ENCODE data around the gene APBB2. TPM values are rescaled to one million over a fixed set of nuclear protein-coding genes. Genes with fewer than 3 reads are reported as not detected.

Gene APBB2
- total RNA-seq, 1 experiment from 2014 or later = 14.4 TPM

DNA sequence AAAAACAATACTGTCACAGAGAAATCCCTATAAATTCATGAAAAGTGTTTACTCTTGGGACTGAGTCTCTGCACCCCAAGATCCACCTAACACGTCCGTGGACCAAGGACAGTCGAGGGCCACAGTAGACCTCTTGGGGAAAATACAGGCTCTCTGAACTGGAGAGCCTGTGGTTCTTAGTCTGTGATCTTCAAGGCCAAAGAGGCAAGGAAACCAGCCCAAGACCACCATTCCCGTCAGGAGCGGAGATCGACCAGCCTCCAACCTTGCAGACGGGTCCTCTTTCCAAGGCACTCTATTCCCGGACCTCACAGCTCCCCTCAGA, 1.6 kb upstream of the APBB2 start:
- peak; percentile 49 for DNase-seq (ENCODE audit: low spot score)

GRCh38 chr4:41215155-41215554, 813 bp upstream of the APBB2 start:
- peak; percentile 25 for DNase-seq (ENCODE audit: low spot score)

DNA sequence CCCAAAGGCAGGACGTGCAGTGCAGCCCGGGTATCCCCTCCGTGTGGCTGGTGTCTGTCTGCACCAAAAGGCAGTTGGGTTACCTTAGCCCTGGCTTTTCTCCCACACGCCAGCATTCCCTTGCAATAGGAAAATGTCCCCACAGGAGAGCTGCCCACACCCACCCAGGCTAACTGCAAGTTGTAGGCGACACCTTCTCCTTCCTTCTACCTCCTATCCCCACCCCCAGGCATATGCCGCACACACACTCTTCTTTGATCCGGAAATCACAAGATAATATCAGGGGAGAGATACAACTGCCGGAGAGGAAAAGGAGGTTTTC, 444 bp upstream of the APBB2 start:
- no peak for DNase-seq (ENCODE audit: low spot score)

- peak; percentile 26 for DNase-seq (ENCODE audit: low spot score)
Measured at GRCh38 chr4:41213625-41214135, 662 bp downstream of the APBB2 start.

DNA sequence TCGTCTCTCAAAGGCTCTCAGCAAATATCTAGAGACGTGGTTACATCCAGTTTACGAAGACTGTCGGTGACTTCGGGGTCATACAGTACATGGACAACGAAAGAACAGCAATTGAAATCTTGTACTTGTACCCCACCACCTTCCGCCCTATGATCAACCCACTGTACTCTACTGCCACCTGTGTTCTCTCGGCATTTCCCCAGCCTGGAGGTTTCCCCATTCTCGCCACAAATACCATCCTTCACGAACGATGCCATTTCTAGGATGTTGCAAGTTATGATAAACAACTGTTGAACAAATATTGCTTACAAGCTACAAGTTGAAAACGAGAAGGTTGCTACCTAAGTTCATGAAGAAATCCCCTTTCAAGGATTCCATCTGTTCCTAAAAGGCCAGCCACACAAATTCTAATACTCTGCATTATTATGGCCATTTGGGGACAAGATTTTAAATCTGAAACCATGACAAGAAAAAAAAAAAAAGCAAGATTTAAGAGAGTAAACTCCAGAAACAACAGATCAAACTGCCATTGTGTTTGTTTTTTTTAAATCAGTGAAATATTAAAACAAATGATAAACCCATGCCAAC, 1.6 kb downstream of the APBB2 start:
- peak; percentile 69 for DNase-seq (ENCODE audit: low spot score)

- no peak for DNase-seq (ENCODE audit: low spot score)
Measured at GRCh38 chr4:41211951-41212615, 2.3 kb downstream of the APBB2 start.

DNA sequence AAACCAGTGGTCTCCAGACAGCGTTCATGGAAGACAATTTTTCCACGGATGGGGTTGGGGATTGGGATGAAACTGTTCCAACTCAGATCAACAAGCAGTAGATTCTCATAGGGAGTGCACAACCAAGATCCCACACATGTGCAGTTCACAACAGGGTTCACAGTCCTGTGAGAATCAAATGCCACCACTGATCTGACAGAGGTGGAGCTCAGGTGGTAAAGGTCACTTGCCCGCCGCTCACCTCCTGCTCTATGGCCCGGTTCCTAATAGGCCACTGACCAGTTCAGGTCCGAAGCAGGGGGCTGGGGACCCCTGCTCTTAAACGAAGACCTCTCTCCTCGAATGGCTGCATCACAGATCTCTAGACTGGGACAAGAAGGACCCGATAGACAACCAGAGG, 4.4 kb downstream of the APBB2 start:
- no peak for DNase-seq (ENCODE audit: low spot score)

DNA sequence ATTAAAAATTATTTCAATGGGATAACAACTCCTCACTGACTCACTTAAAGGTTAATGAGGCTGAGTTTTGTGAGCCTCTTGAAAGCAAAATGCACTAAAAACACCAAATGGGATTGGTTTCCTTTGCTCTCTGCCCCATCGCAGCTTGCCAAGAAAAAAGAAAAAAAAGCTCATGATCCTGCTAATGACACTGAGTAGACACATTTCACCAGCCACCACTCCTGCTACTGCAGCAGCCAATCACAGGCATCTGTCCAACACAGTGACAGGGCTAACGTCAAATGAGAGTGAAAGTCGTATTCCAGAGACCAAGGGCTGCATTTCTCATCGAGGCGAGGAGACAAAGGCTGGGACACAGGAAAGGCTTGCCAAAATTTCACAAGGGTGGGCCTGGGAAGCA, 5.2 kb downstream of the APBB2 start:
- no peak for DNase-seq (ENCODE audit: low spot score)

GRCh38 chr4:41207291-41207831, 7.0 kb downstream of the APBB2 start:
- DNase-seq (ENCODE audit: low spot score) = no peak

DNA sequence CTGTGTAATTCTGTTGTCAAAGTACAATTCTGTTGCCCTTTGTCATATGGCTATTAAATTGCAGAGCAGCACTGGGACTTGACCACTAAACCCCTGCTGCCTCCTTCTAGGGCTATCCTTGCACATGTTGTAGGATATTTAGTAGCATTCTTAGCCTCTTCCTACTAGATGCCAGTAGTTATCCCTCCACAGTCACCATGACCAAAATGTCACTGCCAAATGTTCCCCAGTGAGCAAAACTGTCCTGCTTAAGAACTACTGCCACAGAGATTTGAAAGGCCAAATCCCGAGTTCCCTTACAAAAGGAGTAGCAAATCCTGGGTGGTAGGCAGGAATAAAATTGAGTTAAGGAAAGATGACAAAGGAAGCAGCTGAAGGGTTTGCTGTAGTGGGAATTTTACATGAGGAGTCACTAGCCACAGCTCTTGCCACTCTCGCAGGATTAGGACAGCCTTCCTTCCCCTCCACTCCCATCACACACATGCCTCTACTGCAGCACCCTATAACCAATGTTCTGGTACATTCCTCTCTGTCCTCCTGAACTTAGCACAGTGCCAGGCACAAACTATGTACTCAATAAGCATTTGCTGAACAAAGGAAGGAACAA, 8.4 kb downstream of the APBB2 start:
- no peak for DNase-seq (ENCODE audit: low spot score)

GRCh38 chr4:41205130-41205529, 9.2 kb downstream of the APBB2 start:
- DNase-seq (ENCODE audit: low spot score) = no peak

DNA sequence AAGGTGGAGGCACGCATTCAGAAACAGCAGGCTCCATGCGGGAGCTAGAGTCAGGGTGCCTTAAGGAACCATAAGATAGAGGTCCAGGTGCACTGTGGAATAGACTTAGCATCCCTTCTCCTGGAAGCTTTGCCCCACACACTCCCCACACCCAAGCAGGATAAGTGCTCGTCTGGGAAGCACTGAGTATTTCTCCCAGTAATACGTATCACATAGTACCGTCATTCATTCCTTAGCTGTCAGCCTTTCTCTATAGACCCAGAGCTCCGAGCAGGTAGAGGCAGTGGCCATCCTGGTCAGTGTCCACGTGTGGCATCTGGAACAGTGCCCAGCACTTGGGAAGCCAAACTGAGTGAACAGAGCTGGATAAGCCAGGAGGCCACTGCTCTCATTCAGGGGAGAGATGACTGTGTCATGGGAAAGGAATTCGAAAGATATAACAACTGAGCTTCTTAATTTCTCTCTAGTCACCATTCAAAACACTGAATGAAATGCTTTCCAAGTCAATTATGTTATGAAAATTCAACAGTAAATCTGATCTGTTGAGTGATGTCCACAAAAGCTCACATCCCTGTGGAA, 9.9 kb downstream of the APBB2 start:
- DNase-seq (ENCODE audit: low spot score) = peak; percentile 30

DNA sequence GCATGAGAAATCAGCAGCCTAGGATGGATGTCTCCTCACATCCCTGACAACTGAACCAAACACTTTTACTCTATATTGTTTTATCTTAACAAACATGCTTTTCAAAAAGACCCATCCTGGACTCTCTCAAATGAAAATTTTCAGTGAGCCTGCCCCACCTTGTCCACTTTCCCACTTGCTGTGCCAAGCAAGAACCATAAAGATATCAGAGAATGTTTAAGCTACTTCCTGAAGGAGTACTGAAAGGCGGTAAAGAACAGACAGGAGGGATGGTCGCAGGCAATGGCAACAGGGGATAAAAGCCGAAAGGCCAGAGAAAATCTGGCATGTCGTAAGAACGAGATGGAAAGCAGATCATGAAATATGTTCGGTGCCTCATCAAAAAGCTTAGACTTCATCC, 10.5 kb downstream of the APBB2 start:
- DNase-seq (ENCODE audit: low spot score) = no peak

GRCh38 chr4:41202820-41203568, 11.3 kb downstream of the APBB2 start:
- DNase-seq (ENCODE audit: low spot score) = no peak

GRCh38 chr4:41202356-41202755, 12.0 kb downstream of the APBB2 start:
- no peak for DNase-seq (ENCODE audit: low spot score)

DNA sequence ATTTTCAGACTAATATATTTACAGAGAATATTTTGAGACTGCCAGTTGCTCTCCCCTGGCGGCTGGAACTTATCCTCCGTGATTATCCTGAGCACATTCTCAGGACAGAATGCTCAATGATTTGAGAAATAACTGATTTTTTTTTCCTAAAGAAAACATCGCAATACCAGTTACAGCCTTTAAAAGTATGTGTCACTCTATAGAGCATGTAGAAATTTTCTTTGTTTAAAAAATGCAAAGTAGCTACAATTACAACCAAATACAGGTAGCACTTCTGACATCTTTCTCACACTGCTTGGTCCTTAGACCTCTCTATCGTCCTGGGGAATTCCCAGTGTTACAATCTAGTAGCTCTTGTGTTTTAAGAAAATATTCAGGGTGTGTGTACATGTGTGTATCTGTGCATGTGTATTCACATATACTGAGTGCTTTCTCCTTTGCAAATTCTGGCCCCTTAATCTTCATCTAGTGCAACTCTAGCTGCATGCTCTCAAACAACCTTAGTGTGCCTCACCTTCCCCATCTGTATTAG, 13.8 kb downstream of the APBB2 start:
- DNase-seq (ENCODE audit: low spot score) = no peak

GRCh38 chr4:41199788-41200187, 14.6 kb downstream of the APBB2 start:
- no peak for DNase-seq (ENCODE audit: low spot score)

DNA sequence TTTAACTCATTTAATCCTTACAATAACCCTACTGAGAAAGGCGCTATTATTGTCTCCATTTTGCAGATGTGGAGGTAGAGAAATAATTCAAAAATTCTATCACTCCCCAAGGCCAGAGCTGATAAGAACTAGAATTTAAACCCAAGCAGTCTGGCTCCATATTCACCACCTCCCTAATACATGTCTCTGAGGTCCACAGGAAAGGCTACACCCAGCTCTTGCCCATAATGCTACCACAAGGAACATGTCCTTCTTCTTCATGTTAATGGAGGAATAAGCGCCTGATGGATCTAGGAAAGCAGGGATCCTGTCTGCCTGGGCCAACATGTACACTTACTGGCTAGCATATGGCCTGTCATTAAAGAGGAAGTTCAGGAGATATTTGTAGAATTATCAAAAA, 16.3 kb downstream of the APBB2 start:
- DNase-seq (ENCODE audit: low spot score) = no peak

DNA sequence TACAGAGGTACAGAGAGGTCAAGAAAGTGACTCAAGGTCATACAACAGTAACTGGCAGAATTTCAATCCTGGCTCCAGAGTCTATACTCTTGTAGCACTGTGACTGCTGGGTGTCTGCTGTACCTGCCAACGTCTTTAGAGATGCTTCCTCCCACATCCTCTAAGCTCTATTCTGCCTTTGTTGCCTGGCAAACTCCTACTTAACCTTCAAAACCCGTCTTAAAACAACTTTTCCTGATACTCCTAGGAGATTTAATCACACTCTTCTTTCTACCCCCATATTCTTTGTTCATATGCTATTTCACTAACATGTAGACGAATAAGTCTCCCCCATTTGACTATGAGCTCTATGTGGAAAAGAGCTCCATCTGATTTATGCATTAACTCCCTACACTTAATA, 16.8 kb downstream of the APBB2 start:
- no peak for DNase-seq (ENCODE audit: low spot score)

- no peak for DNase-seq (ENCODE audit: low spot score)
Measured at GRCh38 chr4:41196633-41197332, 17.6 kb downstream of the APBB2 start.

GRCh38 chr4:41192136-41192535, 22.2 kb downstream of the APBB2 start:
- no peak for DNase-seq (ENCODE audit: low spot score)

Measured in HT-29 (cell line).